MM.1S (cell line): Measurements from ENCODE around the gene GATA2.

ENCODE experiments used
- DNase-seq: peaks from one replicate; pipeline ENCODE4 v3.0.0-alpha.2; 2015
- H2AFZ ChIP-seq: fragments of 300-600 bp; sonication (generic); 2 replicates; pipeline ENCODE4 v1.6.0; 2016; ENCODE audit warnings: antibody characterized with exemption, low read length
- H3F3A ChIP-seq: fragments of 300-600 bp; sonication (generic); 2 replicates; pipeline ENCODE4 v1.6.1; 2016; ENCODE audit warnings: mild to moderate bottlenecking, antibody characterized with exemption, low read length, moderate library complexity, mixed read lengths; ENCODE audit not compliant: insufficient read depth
- H3K27ac ChIP-seq: fragments of 300-600 bp; sonication (generic); 2 replicates; pipeline ENCODE4 v1.5.1; 2016; ENCODE audit warnings: mild to moderate bottlenecking, low read length
- H3K27me3 ChIP-seq: fragments of 300-600 bp; sonication (generic); replicated peaks from 2 replicates; pipeline ENCODE4 v1.6.0; 2016; ENCODE audit warnings: low read length; ENCODE audit not compliant: insufficient read depth
- H3K36me3 ChIP-seq: fragments of 300-600 bp; sonication (generic); replicated peaks from 2 replicates; pipeline ENCODE4 v1.6.1; 2016; ENCODE audit warnings: mild to moderate bottlenecking, low read length, mixed read lengths; ENCODE audit not compliant: insufficient read depth
- H3K4me1 ChIP-seq: fragments of 300-600 bp; sonication (generic); 2 replicates; pipeline ENCODE4 v1.6.1; 2016; ENCODE audit warnings: low read length, mixed read lengths
- H3K4me2 ChIP-seq: fragments of 300-600 bp; sonication (generic); 2 replicates; pipeline ENCODE4 v1.6.0; 2016; ENCODE audit warnings: low read depth, low read length
- H3K4me3 ChIP-seq: fragments of 300-600 bp; sonication (generic); 2 replicates; pipeline ENCODE4 v1.5.1; 2016; ENCODE audit warnings: low read length, mixed read lengths
- H3K79me2 ChIP-seq: fragments of 300-600 bp; sonication (generic); 2 replicates; pipeline ENCODE4 v1.6.1; 2016; ENCODE audit warnings: mixed run types, low read length, mixed read lengths
- H3K9ac ChIP-seq: fragments of 300-600 bp; sonication (generic); 2 replicates; pipeline ENCODE4 v1.6.1; 2016; ENCODE audit warnings: low read length, mixed read lengths
- H3K9me2 ChIP-seq: fragments of 300-600 bp; sonication (generic); replicated peaks from 2 replicates; pipeline ENCODE4 v1.6.1; 2016; ENCODE audit warnings: mild to moderate bottlenecking, low read length, mixed read lengths; ENCODE audit not compliant: insufficient read depth
- H3K9me3 ChIP-seq: fragments of 300-600 bp; sonication (generic); replicated peaks from 2 replicates; pipeline ENCODE4 v1.6.1; 2016; ENCODE audit warnings: mild to moderate bottlenecking, low read length, mixed read lengths; ENCODE audit not compliant: insufficient read depth
- H4K20me1 ChIP-seq: fragments of 300-600 bp; sonication (generic); 2 replicates; pipeline ENCODE4 v1.6.1; 2016; ENCODE audit warnings: mild to moderate bottlenecking, low read length, moderate library complexity, mixed read lengths; ENCODE audit not compliant: insufficient read depth
- EZH2 ChIP-seq: fragments of 300-600 bp; sonication (generic); optimal IDR thresholded peaks from 2 replicates; pipeline ENCODE3; 2017; ENCODE audit warnings: low read depth, mild to moderate bottlenecking, antibody characterized with exemption, low read length, mixed read lengths
- EZH2phosphoT487 ChIP-seq: fragments of 300-600 bp; sonication (generic); IDR thresholded peaks from 2 replicates; pipeline ENCODE4 v1.6.1; 2018; ENCODE audit warnings: antibody characterized with exemption, low read length
- TF ChIP-seq, protein P1 (sequence below): fragments of 300-600 bp; sonication (generic); IDR thresholded peaks from 2 replicates; pipeline ENCODE4 v1.5.1; 2016; ENCODE audit warnings: antibody characterized with exemption, low read length, mixed read lengths

GATA2 gene

GRCh38 chr3:128457937-128458336 lies 35.1 kb downstream of the GATA2 start:
- H3K4me3 ChIP-seq = no peak overlapping the region
- H3K9ac ChIP-seq = no peak overlapping the region
- H3K27ac ChIP-seq = no peak overlapping the region
- no peak overlapping the region for H3K4me2 ChIP-seq
- no peak for TF ChIP-seq EZH2
- H4K20me1 ChIP-seq = no peaks in the 10 kb centered on the region
- no peaks in the 10 kb centered on the region for H3K36me3 ChIP-seq
- DNase-seq = no peak
- no peaks in the 10 kb centered on the region for H3K9me3 ChIP-seq
- H3K79me2 ChIP-seq = no peaks in the 10 kb centered on the region
- no peaks in the 10 kb centered on the region for H3F3A ChIP-seq
- peaks cover 95% of the 10 kb centered on the region for H3K27me3 ChIP-seq
- H3K4me1 ChIP-seq = no peaks in the 10 kb centered on the region
- H2AFZ ChIP-seq = no peak overlapping the region
- no peaks in the 10 kb centered on the region for H3K9me2 ChIP-seq

DNA sequence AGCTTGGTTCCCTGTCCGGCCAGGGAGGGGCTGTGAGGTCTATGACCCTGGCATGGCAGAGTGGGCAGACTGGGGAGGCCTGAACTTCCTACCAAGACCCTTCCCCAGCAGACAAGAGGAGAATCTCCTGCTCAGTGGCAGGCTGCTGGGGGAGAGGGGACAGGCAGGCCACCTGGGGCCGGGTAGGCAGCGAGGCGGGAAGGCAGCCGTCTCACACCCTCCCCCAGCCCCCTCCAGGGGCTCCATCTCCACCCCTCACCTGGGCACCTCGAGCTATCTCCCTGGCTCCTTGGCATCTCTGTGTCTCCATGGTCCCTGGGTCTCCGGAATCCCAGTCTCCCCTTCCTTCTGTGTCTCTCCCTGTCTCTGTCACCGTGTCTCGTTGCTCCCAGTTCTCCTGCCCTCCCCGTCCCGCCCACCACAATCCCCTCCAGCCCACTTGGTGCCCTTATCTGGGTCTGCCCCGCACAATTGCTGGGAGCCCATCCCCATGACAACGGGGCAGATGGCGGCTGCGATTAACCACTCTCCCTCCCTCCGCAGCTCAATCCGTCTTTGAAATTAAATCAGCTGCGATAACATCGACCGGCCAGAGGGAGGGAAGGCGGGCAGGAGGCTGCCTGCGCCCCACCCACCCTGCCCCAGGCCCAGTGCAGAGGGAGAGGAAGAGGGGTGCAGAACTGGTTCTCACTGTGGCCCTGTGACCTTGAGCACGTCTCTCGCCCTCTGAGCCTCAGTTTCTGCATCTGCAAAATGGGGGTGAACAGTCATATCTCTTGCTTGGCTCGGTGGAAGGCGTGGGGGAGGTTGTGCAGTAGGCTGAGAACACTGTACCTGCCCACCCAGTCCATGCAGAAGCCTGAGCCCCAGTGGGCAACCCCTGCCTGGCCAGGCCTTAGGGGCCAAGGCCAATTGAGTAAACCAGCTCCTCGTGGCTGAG lies 36.0 kb downstream of the GATA2 start:
- no peak overlapping the region for H3K27ac ChIP-seq
- no peaks in the 10 kb centered on the region for H3K36me3 ChIP-seq
- H2AFZ ChIP-seq = no peak overlapping the region
- H3K4me1 ChIP-seq = no peaks in the 10 kb centered on the region
- no peaks in the 10 kb centered on the region for H4K20me1 ChIP-seq
- no peak for TF ChIP-seq EZH2phosphoT487
- TF ChIP-seq, protein P1, sequence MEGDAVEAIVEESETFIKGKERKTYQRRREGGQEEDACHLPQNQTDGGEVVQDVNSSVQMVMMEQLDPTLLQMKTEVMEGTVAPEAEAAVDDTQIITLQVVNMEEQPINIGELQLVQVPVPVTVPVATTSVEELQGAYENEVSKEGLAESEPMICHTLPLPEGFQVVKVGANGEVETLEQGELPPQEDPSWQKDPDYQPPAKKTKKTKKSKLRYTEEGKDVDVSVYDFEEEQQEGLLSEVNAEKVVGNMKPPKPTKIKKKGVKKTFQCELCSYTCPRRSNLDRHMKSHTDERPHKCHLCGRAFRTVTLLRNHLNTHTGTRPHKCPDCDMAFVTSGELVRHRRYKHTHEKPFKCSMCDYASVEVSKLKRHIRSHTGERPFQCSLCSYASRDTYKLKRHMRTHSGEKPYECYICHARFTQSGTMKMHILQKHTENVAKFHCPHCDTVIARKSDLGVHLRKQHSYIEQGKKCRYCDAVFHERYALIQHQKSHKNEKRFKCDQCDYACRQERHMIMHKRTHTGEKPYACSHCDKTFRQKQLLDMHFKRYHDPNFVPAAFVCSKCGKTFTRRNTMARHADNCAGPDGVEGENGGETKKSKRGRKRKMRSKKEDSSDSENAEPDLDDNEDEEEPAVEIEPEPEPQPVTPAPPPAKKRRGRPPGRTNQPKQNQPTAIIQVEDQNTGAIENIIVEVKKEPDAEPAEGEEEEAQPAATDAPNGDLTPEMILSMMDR = no peak
- no peak for TF ChIP-seq EZH2
- H3K9me3 ChIP-seq = no peaks in the 10 kb centered on the region
- peaks cover 95% of the 10 kb centered on the region for H3K27me3 ChIP-seq
- H3K4me2 ChIP-seq = no peak overlapping the region
- no peak overlapping the region for H3K9ac ChIP-seq
- H3K79me2 ChIP-seq = no peaks in the 10 kb centered on the region
- no peaks in the 10 kb centered on the region for H3F3A ChIP-seq
- H3K4me3 ChIP-seq = no peak overlapping the region
- no peak for DNase-seq
- H3K9me2 ChIP-seq = no peaks in the 10 kb centered on the region

DNA sequence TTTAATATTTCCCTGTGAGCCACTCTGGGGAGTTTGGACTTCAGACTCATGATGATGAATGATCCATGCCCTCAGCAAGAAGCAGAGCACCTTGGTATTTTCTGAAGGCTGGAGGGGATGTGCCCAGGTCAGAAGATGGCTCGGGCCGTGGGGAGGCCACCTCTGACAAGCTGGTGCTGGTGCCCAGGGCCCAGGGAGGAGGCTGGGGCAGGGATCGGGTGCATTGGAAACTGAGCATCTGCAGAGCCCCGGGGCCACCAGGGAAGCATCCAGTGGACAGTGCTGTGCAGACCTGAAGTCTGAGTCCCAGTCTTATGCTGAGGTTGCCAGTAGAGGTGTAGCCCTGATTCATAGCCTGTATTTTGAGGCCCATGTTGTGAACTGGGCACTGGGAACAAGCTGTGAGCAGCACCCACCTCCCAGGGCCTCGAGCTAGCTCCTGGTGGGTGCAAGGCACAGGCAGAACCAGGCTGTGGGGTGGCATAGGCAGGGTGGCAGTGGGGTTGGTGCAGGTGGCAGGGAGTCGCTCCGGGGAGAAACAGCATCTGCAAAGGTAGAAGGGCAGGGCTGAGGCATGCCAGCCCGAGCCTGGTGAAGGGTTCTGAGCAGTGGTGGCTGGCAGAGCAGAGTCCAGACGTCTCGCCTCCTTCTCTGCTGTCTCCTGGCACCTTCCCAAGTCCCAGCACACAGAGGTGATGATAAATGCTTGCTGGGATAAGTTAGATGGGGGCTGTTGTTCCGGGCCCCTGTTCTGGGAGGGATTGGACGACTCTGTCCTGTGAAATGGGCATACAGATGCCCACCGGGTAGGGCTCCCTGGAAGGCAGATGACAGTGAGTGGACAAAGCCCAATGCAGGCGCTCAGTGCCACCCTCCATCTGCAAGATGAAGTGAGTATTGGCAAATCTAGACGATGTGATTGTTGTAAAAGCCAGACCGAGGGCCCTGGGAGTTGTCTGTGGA lies 36.9 kb downstream of the GATA2 start:
- H3K4me1 ChIP-seq = no peaks in the 10 kb centered on the region
- H4K20me1 ChIP-seq = no peaks in the 10 kb centered on the region
- H3K27ac ChIP-seq = no peak overlapping the region
- no peaks in the 10 kb centered on the region for H3K9me3 ChIP-seq
- H3F3A ChIP-seq = no peaks in the 10 kb centered on the region
- no peaks in the 10 kb centered on the region for H3K9me2 ChIP-seq
- H3K79me2 ChIP-seq = no peaks in the 10 kb centered on the region
- H3K4me3 ChIP-seq = no peak overlapping the region
- H3K9ac ChIP-seq = no peak overlapping the region
- H3K4me2 ChIP-seq = no peak overlapping the region
- TF ChIP-seq EZH2phosphoT487 = no peak
- TF ChIP-seq EZH2 = no peak
- TF ChIP-seq, protein P1 = no peak
- no peaks in the 10 kb centered on the region for H3K36me3 ChIP-seq
- peaks cover 95% of the 10 kb centered on the region for H3K27me3 ChIP-seq
- DNase-seq = no peak
- H2AFZ ChIP-seq = no peak overlapping the region
